GM12878 (cell line): Measurements from ENCODE around the gene BEST4.

Experiments used
- POLR2AphosphoS5 ChIP-seq: IDR thresholded peaks from 2 replicates; pipeline ENCODE4 v1.6.1; 2011; ENCODE audit warnings: mild to moderate bottlenecking, low read length, inconsistent platforms
- TF ChIP-seq, protein P1 (sequence below): IDR thresholded peaks from 2 replicates; pipeline ENCODE4 v1.6.1; 2012; ENCODE audit warnings: improper control_type of control experiment, low read depth, low read length; ENCODE audit not compliant: insufficient replicate concordance

DNA sequence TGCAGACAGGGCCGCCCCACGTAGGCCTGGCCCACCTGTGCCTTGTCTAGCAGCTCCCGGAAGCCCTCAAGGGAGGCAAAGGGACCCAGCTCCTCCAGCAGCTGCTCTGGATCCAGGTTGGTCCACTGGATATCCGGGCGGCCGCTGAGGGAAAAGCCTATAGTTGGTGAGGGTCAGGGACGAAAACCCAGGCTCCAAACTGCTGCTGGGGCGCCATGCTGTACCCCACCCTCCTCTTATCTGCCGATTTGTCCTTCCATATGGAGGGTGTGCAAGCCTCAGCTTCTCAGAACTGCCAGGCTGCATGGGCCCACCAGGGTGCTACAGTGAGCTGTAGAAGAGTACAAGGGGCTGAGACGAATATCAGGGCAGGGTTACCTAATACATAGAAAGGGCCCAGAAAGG, 42.9 kb upstream of the BEST4 start:
- TF ChIP-seq POLR2AphosphoS5, result no peak
- TF ChIP-seq, protein P1, sequence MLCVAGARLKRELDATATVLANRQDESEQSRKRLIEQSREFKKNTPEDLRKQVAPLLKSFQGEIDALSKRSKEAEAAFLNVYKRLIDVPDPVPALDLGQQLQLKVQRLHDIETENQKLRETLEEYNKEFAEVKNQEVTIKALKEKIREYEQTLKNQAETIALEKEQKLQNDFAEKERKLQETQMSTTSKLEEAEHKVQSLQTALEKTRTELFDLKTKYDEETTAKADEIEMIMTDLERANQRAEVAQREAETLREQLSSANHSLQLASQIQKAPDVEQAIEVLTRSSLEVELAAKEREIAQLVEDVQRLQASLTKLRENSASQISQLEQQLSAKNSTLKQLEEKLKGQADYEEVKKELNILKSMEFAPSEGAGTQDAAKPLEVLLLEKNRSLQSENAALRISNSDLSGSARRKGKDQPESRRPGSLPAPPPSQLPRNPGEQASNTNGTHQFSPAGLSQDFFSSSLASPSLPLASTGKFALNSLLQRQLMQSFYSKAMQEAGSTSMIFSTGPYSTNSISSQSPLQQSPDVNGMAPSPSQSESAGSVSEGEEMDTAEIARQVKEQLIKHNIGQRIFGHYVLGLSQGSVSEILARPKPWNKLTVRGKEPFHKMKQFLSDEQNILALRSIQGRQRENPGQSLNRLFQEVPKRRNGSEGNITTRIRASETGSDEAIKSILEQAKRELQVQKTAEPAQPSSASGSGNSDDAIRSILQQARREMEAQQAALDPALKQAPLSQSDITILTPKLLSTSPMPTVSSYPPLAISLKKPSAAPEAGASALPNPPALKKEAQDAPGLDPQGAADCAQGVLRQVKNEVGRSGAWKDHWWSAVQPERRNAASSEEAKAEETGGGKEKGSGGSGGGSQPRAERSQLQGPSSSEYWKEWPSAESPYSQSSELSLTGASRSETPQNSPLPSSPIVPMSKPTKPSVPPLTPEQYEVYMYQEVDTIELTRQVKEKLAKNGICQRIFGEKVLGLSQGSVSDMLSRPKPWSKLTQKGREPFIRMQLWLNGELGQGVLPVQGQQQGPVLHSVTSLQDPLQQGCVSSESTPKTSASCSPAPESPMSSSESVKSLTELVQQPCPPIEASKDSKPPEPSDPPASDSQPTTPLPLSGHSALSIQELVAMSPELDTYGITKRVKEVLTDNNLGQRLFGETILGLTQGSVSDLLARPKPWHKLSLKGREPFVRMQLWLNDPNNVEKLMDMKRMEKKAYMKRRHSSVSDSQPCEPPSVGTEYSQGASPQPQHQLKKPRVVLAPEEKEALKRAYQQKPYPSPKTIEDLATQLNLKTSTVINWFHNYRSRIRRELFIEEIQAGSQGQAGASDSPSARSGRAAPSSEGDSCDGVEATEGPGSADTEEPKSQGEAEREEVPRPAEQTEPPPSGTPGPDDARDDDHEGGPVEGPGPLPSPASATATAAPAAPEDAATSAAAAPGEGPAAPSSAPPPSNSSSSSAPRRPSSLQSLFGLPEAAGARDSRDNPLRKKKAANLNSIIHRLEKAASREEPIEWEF, result no peak
